Tibial nerve (tissue), 4 donors: Measurements from ENCODE around the gene PDZD4. TPM values are rescaled to one million over a fixed set of nuclear protein-coding genes. Genes with fewer than 3 reads are reported as not detected.

Experiments
- DNase-seq, 2 donors: peaks; one replicate each; pipeline ENCODE4 v3.0.0-alpha.2; 2019; ENCODE audit warnings: low spot score in 2 of 2
- H3K27ac ChIP-seq, 4 donors: fragments of 200-600 bp; sonication (generic) in 3 of 4; one replicate each; pipeline ENCODE4 v1.5.1; 2017 to 2019; ENCODE audit warnings: mild to moderate bottlenecking in 1 of 4
- H3K27me3 ChIP-seq, 2 donors: fragments of 200-600 bp; sonication (generic) in 1 of 2; one replicate each; pipeline versions ENCODE4 v1.5.1 to v1.6.0; 2017 to 2019
- H3K36me3 ChIP-seq, 3 donors: fragments of 200-600 bp; sonication (generic); one replicate each; pipeline ENCODE4 v1.5.1; 2018 to 2019
- H3K4me1 ChIP-seq, 4 donors: fragments of 200-600 bp; sonication (generic) in 3 of 4; one replicate each; pipeline ENCODE4 v1.5.1; 2017 to 2019
- H3K4me3 ChIP-seq, 4 donors: fragments of 200-600 bp; sonication (generic) in 3 of 4; one replicate each; pipeline ENCODE4 v1.5.1; 2017 to 2019; ENCODE audit warnings: mild to moderate bottlenecking in 1 of 4, moderate library complexity in 1 of 4
- H3K9me3 ChIP-seq, 4 donors: fragments of 200-600 bp; sonication (generic) in 3 of 4; one replicate each; pipeline ENCODE4 v1.5.1; 2017 to 2019
- CTCF ChIP-seq, 5 experiments: fragments of 200-600 bp in 3 of 5; fragments of 450-650 bp in 2 of 5; sonication (generic) in 3 of 5; IDR thresholded peaks; one replicate each; pipeline ENCODE4 v1.5.1; 2016 to 2019; ENCODE audit warnings: antibody characterized with exemption in 5 of 5, mild to moderate bottlenecking in 3 of 5, moderate library complexity in 2 of 5
- EP300 ChIP-seq, 2 donors: sonication (generic); formaldehyde crosslinking; IDR thresholded peaks; one replicate each; pipeline ENCODE4 v1.6.1; 2017; ENCODE audit warnings: antibody characterized with exemption in 2 of 2, mild to moderate bottlenecking in 1 of 2
- POLR2A ChIP-seq, 2 donors: fragments of 450-650 bp; IDR thresholded peaks; one replicate each; pipeline ENCODE4 v1.6.1; 2017; ENCODE audit warnings: antibody characterized with exemption in 2 of 2, mild to moderate bottlenecking in 2 of 2, moderate library complexity in 2 of 2
- WGBS, 2 donors: methylation state at CpG; one replicate each; pipeline ENCODE4 v1.1.5; 2018; 5-methylcytosine and 5-hydroxymethylcytosine counted together
- total RNA-seq, 4 donors: library from RNA; depleted of rRNA; stranded (reverse); fragments of >200 nt; gene quantifications; one replicate each; pipeline ENCODE4 v1.1.0, GENCODE V29; 2016

Gene PDZD4
- total RNA-seq, 4 donors from 2014 or later: 19.9 to 24.6 (median 21.2) TPM

GRCh38 chrX:153836921-153837320 lies 6.6 kb upstream of the PDZD4 start:
- no peaks in the 10 kb centered on the region for H3K36me3 ChIP-seq
- H3K27ac ChIP-seq: no peak overlapping the region
- TF ChIP-seq EP300 (IDR thresholded peaks at IDR 0.05) (no peak), POLR2A (IDR thresholded peaks at IDR 0.05) (no peak), CTCF (IDR thresholded peaks at IDR 0.05) (no peak)
- no peaks in the 10 kb centered on the region for H3K4me1 ChIP-seq
- DNase-seq: no peak
- 90 to 91% methylated on average over 6 of the region's 6 CpGs for WGBS, 2 donors
- peaks cover 0 to 28% of the 10 kb centered on the region in 2 donors for H3K27me3 ChIP-seq
- no peaks in the 10 kb centered on the region for H3K9me3 ChIP-seq
- no peak overlapping the region for H3K4me3 ChIP-seq

- no peak for TF ChIP-seq POLR2A (IDR thresholded peaks at IDR 0.05)
- no peaks in the 10 kb centered on the region for H3K36me3 ChIP-seq
- 93% methylated on average over 9 of the region's 10 CpGs; no CpG with 5 or more reads in 1 of the 2 donors for WGBS, 2 donors
- peaks cover 0 to 13% (median 0%) of the 10 kb centered on the region in 4 donors for H3K4me1 ChIP-seq
- H3K27ac ChIP-seq: no peak overlapping the region
- no peak for DNase-seq
- H3K9me3 ChIP-seq: no peaks in the 10 kb centered on the region
- no peak overlapping the region for H3K4me3 ChIP-seq
- H3K27me3 ChIP-seq: peaks cover 0 to 29% of the 10 kb centered on the region in 2 donors
Measured at GRCh38 chrX:153832728-153833127, 2.4 kb upstream of the PDZD4 start.

- peak overlapping the region in 1 of 4 donors; percentile 17 for H3K27ac ChIP-seq
- H3K4me3 ChIP-seq: no peak overlapping the region
- H3K36me3 ChIP-seq: no peaks in the 10 kb centered on the region
- TF ChIP-seq CTCF (IDR thresholded peaks at IDR 0.05) (no peak), EP300 (IDR thresholded peaks at IDR 0.05) (no peak), POLR2A (IDR thresholded peaks at IDR 0.05) (no peak)
- no peak for DNase-seq
- 66 to 85% methylated on average over 11 to 23 of the region's 23 CpGs for WGBS, 2 donors
- peaks cover 0 to 29% of the 10 kb centered on the region in 2 donors for H3K27me3 ChIP-seq
- H3K4me1 ChIP-seq: peaks cover 0 to 13% (median 0%) of the 10 kb centered on the region in 4 donors
- no peaks in the 10 kb centered on the region for H3K9me3 ChIP-seq
Measured at GRCh38 chrX:153831429-153832150, 1.2 kb upstream of the PDZD4 start.

GRCh38 chrX:153830640-153831428 lies 490 bp upstream of the PDZD4 start:
- WGBS, 2 donors: 21 to 22% methylated on average over 8 to 50 of the region's 102 CpGs
- H3K27ac ChIP-seq: peak overlapping the region in 1 of 4 donors; percentile 17
- H3K4me1 ChIP-seq: peaks cover 0 to 13% (median 0%) of the 10 kb centered on the region in 4 donors
- H3K4me3 ChIP-seq: peak overlapping the region in 2 of 4 donors; percentile 35 to 62
- TF ChIP-seq CTCF (IDR thresholded peaks at IDR 0.05) (no peak), EP300 (IDR thresholded peaks at IDR 0.05) (no peak), POLR2A (IDR thresholded peaks at IDR 0.05) (no peak)
- peaks cover 0 to 24% of the 10 kb centered on the region in 2 donors for H3K27me3 ChIP-seq
- DNase-seq: no peak
- no peaks in the 10 kb centered on the region for H3K9me3 ChIP-seq
- no peaks in the 10 kb centered on the region for H3K36me3 ChIP-seq

GRCh38 chrX:153829549-153829798 lies 870 bp downstream of the PDZD4 start:
- H3K27ac ChIP-seq: peak overlapping the region in 3 of 4 donors; percentile 45 to 75 (median 73)
- no peaks in the 10 kb centered on the region for H3K36me3 ChIP-seq
- WGBS, 2 donors: 22% methylated on average over 20 of the region's 27 CpGs; no CpG with 5 or more reads in 1 of the 2 donors
- peaks cover 0 to 13% (median 0%) of the 10 kb centered on the region in 4 donors for H3K4me1 ChIP-seq
- H3K4me3 ChIP-seq: peak overlapping the region; percentile 35 to 62 (median 48)
- no peaks in the 10 kb centered on the region for H3K9me3 ChIP-seq
- DNase-seq: no peak
- TF ChIP-seq CTCF (IDR thresholded peaks at IDR 0.05) (no peak), POLR2A (IDR thresholded peaks at IDR 0.05) (no peak)
- H3K27me3 ChIP-seq: peaks cover 0 to 27% of the 10 kb centered on the region in 2 donors
